IMR-90 (cell line): Measurements from ENCODE around the gene CRISPLD2. TPM values are rescaled to one million over a fixed set of nuclear protein-coding genes. Genes with fewer than 3 reads are reported as not detected.

ENCODE experiments used
- ATAC-seq: fragments of 200-7000 bp; cut with Tn5 transposase; 2 replicates; pipeline ENCODE4 v1.9.1; 2020; ENCODE audit warnings: low read depth, mild to moderate bottlenecking, moderate library complexity
- BruUV-seq: library from RNA; stranded (reverse); fragments of 400-500 nt; replicated peaks from 2 replicates; lab custom pipeline; 2021; lab: Mats Ljungman, UMichigan
- CTCF ChIA-PET: fragments of 300-600 bp; formaldehyde crosslinking; extraction: SDS; loops from one replicate; lab custom pipeline; 2021; ENCODE audit warnings: antibody characterized with exemption; lab: Yijun Ruan, JAX
- POLR2A ChIA-PET: fragments of 300-600 bp; sonication (Branson Sonifier 250); formaldehyde crosslinking; loops from one replicate; lab custom pipeline; 2022; ENCODE audit warnings: antibody characterized with exemption; ENCODE audit not compliant: unreplicated experiment; lab: Charles Lee
- DNase-seq: peaks from one replicate; pipeline ENCODE4 v3.0.0; 2013
- H2AFZ ChIP-seq: replicated peaks from 2 replicates; pipeline ENCODE3; 2013; ENCODE audit warnings: low read length, mild to moderate bottlenecking; ENCODE audit not compliant: poor library complexity
- H2AK5ac ChIP-seq: 2 replicates; pipeline ENCODE4 v1.6.1; 2013; ENCODE audit warnings: low read depth, low read length, inconsistent platforms
- H2AK9ac ChIP-seq: replicated peaks from 2 replicates; pipeline ENCODE3; 2013; ENCODE audit warnings: mild to moderate bottlenecking, low read depth, low read length, moderate library complexity; ENCODE audit not compliant: poor library complexity
- H2BK120ac ChIP-seq: 2 replicates; pipeline ENCODE4 v1.6.1; 2013; ENCODE audit warnings: low read depth, low read length, inconsistent platforms
- H2BK15ac ChIP-seq: 3 replicates; pipeline ENCODE4 v1.6.1; 2013; ENCODE audit warnings: low read depth, low read length, inconsistent platforms
- H2BK20ac ChIP-seq: 2 replicates; pipeline ENCODE4 v1.6.1; 2013; ENCODE audit warnings: low read depth, mild to moderate bottlenecking, inconsistent platforms, low read length, moderate library complexity
- H2BK5ac ChIP-seq: 2 replicates; pipeline ENCODE4 v1.6.1; 2013; ENCODE audit warnings: mild to moderate bottlenecking, low read depth, low read length, inconsistent platforms; ENCODE audit not compliant: poor library complexity, severe bottlenecking
- H3K14ac ChIP-seq: replicated peaks from 2 replicates; pipeline ENCODE4 v1.6.1; 2013; ENCODE audit warnings: low read depth, low read length, inconsistent platforms
- H3K18ac ChIP-seq: 2 replicates; pipeline ENCODE4 v1.6.1; 2013; ENCODE audit warnings: low read depth, low read length, control low read depth
- H3K23ac ChIP-seq: 2 replicates; pipeline ENCODE4 v1.6.1; 2013; ENCODE audit warnings: low read depth, low read length, inconsistent platforms
- H3K27ac ChIP-seq: 2 replicates; pipeline ENCODE4 v1.5.1; 2013; ENCODE audit warnings: mild to moderate bottlenecking, control low read depth, low read length; ENCODE audit not compliant: insufficient read depth
- H3K27me3 ChIP-seq: 2 replicates; pipeline ENCODE4 v1.6.1; 2013; ENCODE audit warnings: low read length; ENCODE audit not compliant: control insufficient read depth, insufficient read depth
- H3K36me3 ChIP-seq: 2 replicates; pipeline ENCODE4 v1.6.1; 2013; ENCODE audit warnings: low read length, mixed read lengths; ENCODE audit not compliant: control insufficient read depth, insufficient read depth
- H3K4ac ChIP-seq: 2 replicates; pipeline ENCODE4 v1.6.1; 2013; ENCODE audit warnings: low read depth, low read length, inconsistent platforms
- H3K4me1 ChIP-seq: 2 replicates; pipeline ENCODE4 v1.6.1; 2013; ENCODE audit warnings: low read length, mixed read lengths; ENCODE audit not compliant: control insufficient read depth, insufficient read depth
- H3K4me2 ChIP-seq: 2 replicates; pipeline ENCODE4 v1.6.1; 2013; ENCODE audit warnings: low read depth, mild to moderate bottlenecking, control low read depth, low read length, moderate library complexity
- H3K4me3 ChIP-seq: 2 replicates; pipeline ENCODE4 v1.5.1; 2013; ENCODE audit warnings: low read depth, mild to moderate bottlenecking, control low read depth, low read length, moderate library complexity; ENCODE audit not compliant: insufficient read depth
- H3K56ac ChIP-seq: 2 replicates; pipeline ENCODE4 v1.6.1; 2013; ENCODE audit warnings: low read length, inconsistent platforms; ENCODE audit not compliant: insufficient read depth; ENCODE audit errors: extremely low read depth
- H3K79me1 ChIP-seq, 2 experiments: 2 replicates each; pipeline ENCODE4 v1.6.1; 2013; ENCODE audit warnings: low read length in 2 of 2, inconsistent platforms in 1 of 2, low read depth in 1 of 2
- H3K9ac ChIP-seq: 2 replicates; pipeline ENCODE4 v1.6.1; 2013; ENCODE audit warnings: low read depth, low read length, control low read depth
- H3K9me1 ChIP-seq: 2 replicates; pipeline ENCODE4 v1.6.1; 2013; ENCODE audit warnings: low read length, inconsistent platforms; ENCODE audit not compliant: insufficient read depth
- H3K9me3 ChIP-seq: 2 replicates; pipeline ENCODE4 v1.6.1; 2013; ENCODE audit warnings: low read length; ENCODE audit not compliant: control insufficient read depth, insufficient read depth
- H4K20me1 ChIP-seq: 2 replicates; pipeline ENCODE4 v1.6.1; 2013; ENCODE audit warnings: low read length, inconsistent platforms; ENCODE audit not compliant: insufficient read depth
- H4K5ac ChIP-seq: 2 replicates; pipeline ENCODE4 v1.6.1; 2013; ENCODE audit warnings: mild to moderate bottlenecking, low read depth, low read length, control low read depth
- H4K8ac ChIP-seq, 2 experiments: 2 replicates each; pipeline ENCODE4 v1.6.1; 2013; ENCODE audit warnings: low read depth in 2 of 2, low read length in 2 of 2, control low read depth in 1 of 2, inconsistent platforms in 1 of 2
- H4K91ac ChIP-seq: 2 replicates; pipeline ENCODE4 v1.6.1; 2013; ENCODE audit warnings: low read depth, low read length, inconsistent platforms; ENCODE audit not compliant: insufficient read depth
- CHD1 ChIP-seq: IDR thresholded peaks from 2 replicates; pipeline ENCODE4 v1.6.1; 2012; ENCODE audit warnings: low read depth, low read length, improper control_type of control experiment
- NFE2L2 ChIP-seq: fragments of 150-350 bp; IDR thresholded peaks from 2 replicates; pipeline ENCODE4 v1.6.1; 2016; ENCODE audit warnings: low read depth, mild to moderate bottlenecking, low read length
- POLR2A ChIP-seq: IDR thresholded peaks from 2 replicates; pipeline ENCODE4 v1.6.1; 2012; ENCODE audit warnings: mild to moderate bottlenecking, low read depth, low read length
- RCOR1 ChIP-seq: IDR thresholded peaks from 2 replicates; pipeline ENCODE4 v1.6.1; 2012; ENCODE audit warnings: mild to moderate bottlenecking, low read length, improper control_type of control experiment; ENCODE audit not compliant: insufficient replicate concordance
- RFX5 ChIP-seq: IDR thresholded peaks from 2 replicates; pipeline ENCODE4 v1.8.0; 2012; ENCODE audit warnings: low read depth, mild to moderate bottlenecking, low read length, moderate library complexity
- WGBS, 2 experiments: methylation state at CpG; one replicate each; pipeline versions ENCODE4 v1.1.5 to v1.1.7; 2013; ENCODE audit warnings: missing lambda C conversion rate in 2 of 2; ENCODE audit not compliant: insufficient read length in 1 of 2; ENCODE audit errors: extremely low coverage in 2 of 2; 5-methylcytosine and 5-hydroxymethylcytosine counted together
- dilution Hi-C: fragments of 300-500 bp; cut with HindIII; formaldehyde crosslinking; loops from one replicate; pipeline ENCODE4 v1.14.3; 2018; ENCODE audit warnings: low sequenced_read_pairs; ENCODE audit not compliant: unreplicated experiment
- in situ Hi-C: fragments of 300-500 bp; cut with MboI; formaldehyde crosslinking; loops from 3 replicates; pipeline ENCODE4 v1.14.3; 2019; ENCODE audit warnings: low sequenced_read_pairs, inconsistent platforms, mixed read lengths
- intact Hi-C: fragments of 100-400 bp; cut with micrococcal nuclease; formaldehyde crosslinking; loops from 2 replicates; pipeline ENCODE4 v1.10.0; 2022
- polyA plus RNA-seq, 3 experiments: library from polyadenylated mRNA; depleted of rRNA; stranded (reverse); fragments of >200 nt; gene quantifications; 2 replicates each; pipeline ENCODE4 v1.2.3, GENCODE V29; 2012; ENCODE audit warnings: low replicate concordance in 1 of 3
- total RNA-seq: library from RNA; depleted of rRNA; stranded (reverse); fragments of >200 nt; gene quantifications from 2 replicates; pipeline ENCODE4 v1.2.3, GENCODE V29; 2012

The CRISPLD2 gene
- total and polyA plus RNA-seq, 2 of the 4 experiments (the other 2 are of a cell fraction), result 23.1 to 37.5 TPM

DNA sequence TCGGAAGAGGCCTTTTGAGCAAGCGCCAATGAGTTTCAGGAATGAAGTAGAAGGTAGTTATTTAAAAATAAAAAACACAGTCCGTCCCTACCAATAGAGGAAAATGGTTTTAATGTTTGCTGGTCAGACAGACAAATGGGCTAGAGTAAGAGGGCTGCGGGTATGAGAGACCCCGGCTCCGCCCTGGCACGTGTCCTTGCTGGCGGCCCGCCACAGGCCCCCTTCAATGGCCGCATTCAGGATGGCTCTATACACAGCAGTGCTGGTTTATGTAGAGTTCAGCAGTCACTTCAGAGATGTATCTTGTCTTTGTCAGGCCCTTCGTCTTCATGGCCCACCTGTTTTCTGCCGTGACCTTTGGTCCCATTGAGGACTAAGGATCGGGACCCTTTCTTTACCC is 87.3 kb downstream of the CRISPLD2 start:
- TF ChIP-seq RFX5, result no peak
- no peak for TF ChIP-seq CHD1
- no peak for TF ChIP-seq RCOR1
- TF ChIP-seq POLR2A, result no peak
- no peak for TF ChIP-seq NFE2L2
- no peak overlapping the region for H2BK15ac ChIP-seq
- dilution Hi-C loops, result no loop called here
- no peaks in the 10 kb centered on the region for H4K20me1 ChIP-seq
- H3K9me1 ChIP-seq, result no peaks in the 10 kb centered on the region
- H3K79me1 ChIP-seq, result no peaks in the 10 kb centered on the region
- no peak overlapping the region for H3K4me3 ChIP-seq
- H4K5ac ChIP-seq, result no peak overlapping the region
- H3K56ac ChIP-seq, result no peak overlapping the region
- no peak for DNase-seq
- 92% methylated on average over 8 of the region's 13 CpGs; no CpG with 5 or more reads in 1 of the 2 experiments for WGBS, 2 experiments
- H2BK120ac ChIP-seq, result no peak overlapping the region
- H2AK5ac ChIP-seq, result no peak overlapping the region
- peaks cover 24% of the 10 kb centered on the region for H3K36me3 ChIP-seq
- no peak overlapping the region for H4K8ac ChIP-seq
- POLR2A ChIA-PET, result no interaction called here
- H3K27me3 ChIP-seq, result no peaks in the 10 kb centered on the region
- CTCF ChIA-PET, result no interaction called here
- H2BK5ac ChIP-seq, result no peak overlapping the region
- ATAC-seq, result no peak
- H3K9ac ChIP-seq, result no peak overlapping the region
- peaks cover 4% of the 10 kb centered on the region; the same call in 1 of the 2 replicates for H3K4me1 ChIP-seq
- intact Hi-C loops, result no loop called here
- no TSS peak for BruUV-seq
- no peaks in the 10 kb centered on the region for H3K9me3 ChIP-seq
- H3K4ac ChIP-seq, result no peak overlapping the region
- H3K23ac ChIP-seq, result no peak overlapping the region
- H2AK9ac ChIP-seq, result no peak overlapping the region
- no peak overlapping the region for H3K4me2 ChIP-seq
- no peak overlapping the region for H3K14ac ChIP-seq
- no peak overlapping the region; the same call in 1 of the 2 replicates for H4K91ac ChIP-seq
- H2AFZ ChIP-seq, result no peak overlapping the region
- no peak overlapping the region for H3K18ac ChIP-seq
- no peak overlapping the region for H2BK20ac ChIP-seq
- in situ Hi-C loops, result no loop called here
- no peak overlapping the region for H3K27ac ChIP-seq
